Measurements from ENCODE around the gene TECR. TPM values are rescaled to one million over a fixed set of nuclear protein-coding genes. Genes with fewer than 3 reads are reported as not detected.

Gene TECR
- total and polyA plus RNA-seq, 2 of the 13 experiments (the other 11 are each of a cell fraction or from before 2014, with no cell fraction given), result 54.9 to 121 TPM

- no peak for TF ChIP-seq MTF2 (CRISPR knock-in tag; IDR thresholded peaks at IDR 0.05; ENCODE audit: borderline replicate concordance)
- no peak for TF ChIP-seq ZNF160 (CRISPR knock-in tag; IDR thresholded peaks at IDR 0.05)
- no peak for TF ChIP-seq ZNF790 (CRISPR knock-in tag; IDR thresholded peaks at IDR 0.05; ENCODE audit: borderline replicate concordance)
- no peak for TF ChIP-seq SYNCRIP (IDR thresholded peaks at IDR 0.05; ENCODE audit: insufficient read depth, low read depth, low read length)
- TF ChIP-seq MIER2 (CRISPR knock-in tag; IDR thresholded peaks at IDR 0.05), result peak; percentile 33; the same call in 1 of the 2 replicates
- no peak for TF ChIP-seq HOXA5 (CRISPR knock-in tag; IDR thresholded peaks at IDR 0.05)
- TF ChIP-seq, protein P1, sequence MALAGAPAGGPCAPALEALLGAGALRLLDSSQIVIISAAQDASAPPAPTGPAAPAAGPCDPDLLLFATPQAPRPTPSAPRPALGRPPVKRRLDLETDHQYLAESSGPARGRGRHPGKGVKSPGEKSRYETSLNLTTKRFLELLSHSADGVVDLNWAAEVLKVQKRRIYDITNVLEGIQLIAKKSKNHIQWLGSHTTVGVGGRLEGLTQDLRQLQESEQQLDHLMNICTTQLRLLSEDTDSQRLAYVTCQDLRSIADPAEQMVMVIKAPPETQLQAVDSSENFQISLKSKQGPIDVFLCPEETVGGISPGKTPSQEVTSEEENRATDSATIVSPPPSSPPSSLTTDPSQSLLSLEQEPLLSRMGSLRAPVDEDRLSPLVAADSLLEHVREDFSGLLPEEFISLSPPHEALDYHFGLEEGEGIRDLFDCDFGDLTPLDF (CRISPR knock-in tag; IDR thresholded peaks at IDR 0.05), result no peak
- TF ChIP-seq, protein P2, sequence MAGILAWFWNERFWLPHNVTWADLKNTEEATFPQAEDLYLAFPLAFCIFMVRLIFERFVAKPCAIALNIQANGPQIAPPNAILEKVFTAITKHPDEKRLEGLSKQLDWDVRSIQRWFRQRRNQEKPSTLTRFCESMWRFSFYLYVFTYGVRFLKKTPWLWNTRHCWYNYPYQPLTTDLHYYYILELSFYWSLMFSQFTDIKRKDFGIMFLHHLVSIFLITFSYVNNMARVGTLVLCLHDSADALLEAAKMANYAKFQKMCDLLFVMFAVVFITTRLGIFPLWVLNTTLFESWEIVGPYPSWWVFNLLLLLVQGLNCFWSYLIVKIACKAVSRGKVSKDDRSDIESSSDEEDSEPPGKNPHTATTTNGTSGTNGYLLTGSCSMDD (CRISPR knock-in tag; IDR thresholded peaks at IDR 0.05), result no peak
- no peak for TF ChIP-seq ZNF350 (CRISPR knock-in tag; IDR thresholded peaks at IDR 0.05; ENCODE audit: borderline replicate concordance, low read depth)
- no peak for TF ChIP-seq BRCA1 (CRISPR knock-in tag; IDR thresholded peaks at IDR 0.05)
- TF ChIP-seq, protein P3, sequence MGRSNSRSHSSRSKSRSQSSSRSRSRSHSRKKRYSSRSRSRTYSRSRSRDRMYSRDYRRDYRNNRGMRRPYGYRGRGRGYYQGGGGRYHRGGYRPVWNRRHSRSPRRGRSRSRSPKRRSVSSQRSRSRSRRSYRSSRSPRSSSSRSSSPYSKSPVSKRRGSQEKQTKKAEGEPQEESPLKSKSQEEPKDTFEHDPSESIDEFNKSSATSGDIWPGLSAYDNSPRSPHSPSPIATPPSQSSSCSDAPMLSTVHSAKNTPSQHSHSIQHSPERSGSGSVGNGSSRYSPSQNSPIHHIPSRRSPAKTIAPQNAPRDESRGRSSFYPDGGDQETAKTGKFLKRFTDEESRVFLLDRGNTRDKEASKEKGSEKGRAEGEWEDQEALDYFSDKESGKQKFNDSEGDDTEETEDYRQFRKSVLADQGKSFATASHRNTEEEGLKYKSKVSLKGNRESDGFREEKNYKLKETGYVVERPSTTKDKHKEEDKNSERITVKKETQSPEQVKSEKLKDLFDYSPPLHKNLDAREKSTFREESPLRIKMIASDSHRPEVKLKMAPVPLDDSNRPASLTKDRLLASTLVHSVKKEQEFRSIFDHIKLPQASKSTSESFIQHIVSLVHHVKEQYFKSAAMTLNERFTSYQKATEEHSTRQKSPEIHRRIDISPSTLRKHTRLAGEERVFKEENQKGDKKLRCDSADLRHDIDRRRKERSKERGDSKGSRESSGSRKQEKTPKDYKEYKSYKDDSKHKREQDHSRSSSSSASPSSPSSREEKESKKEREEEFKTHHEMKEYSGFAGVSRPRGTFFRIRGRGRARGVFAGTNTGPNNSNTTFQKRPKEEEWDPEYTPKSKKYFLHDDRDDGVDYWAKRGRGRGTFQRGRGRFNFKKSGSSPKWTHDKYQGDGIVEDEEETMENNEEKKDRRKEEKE (IDR thresholded peaks at IDR 0.05), result no peak
- peak; percentile 35; the same call in 1 of the 2 replicates for TF ChIP-seq DMAP1 (CRISPR knock-in tag; IDR thresholded peaks at IDR 0.05)
- TF ChIP-seq ZNF292 (CRISPR knock-in tag; IDR thresholded peaks at IDR 0.05; ENCODE audit: borderline replicate concordance, low read depth), result no peak; the same call in 1 of the 2 replicates
- no peak for TF ChIP-seq SRY (CRISPR knock-in tag; IDR thresholded peaks at IDR 0.05)
- no peak for TF ChIP-seq HDAC6 (IDR thresholded peaks at IDR 0.05; ENCODE audit: low read depth, low read length)
- no peak for TF ChIP-seq ZNF30 (CRISPR knock-in tag; IDR thresholded peaks at IDR 0.05)
- TF ChIP-seq ZNF569 (CRISPR knock-in tag; IDR thresholded peaks at IDR 0.05; ENCODE audit: borderline replicate concordance), result no peak
- TF ChIP-seq, protein P4, sequence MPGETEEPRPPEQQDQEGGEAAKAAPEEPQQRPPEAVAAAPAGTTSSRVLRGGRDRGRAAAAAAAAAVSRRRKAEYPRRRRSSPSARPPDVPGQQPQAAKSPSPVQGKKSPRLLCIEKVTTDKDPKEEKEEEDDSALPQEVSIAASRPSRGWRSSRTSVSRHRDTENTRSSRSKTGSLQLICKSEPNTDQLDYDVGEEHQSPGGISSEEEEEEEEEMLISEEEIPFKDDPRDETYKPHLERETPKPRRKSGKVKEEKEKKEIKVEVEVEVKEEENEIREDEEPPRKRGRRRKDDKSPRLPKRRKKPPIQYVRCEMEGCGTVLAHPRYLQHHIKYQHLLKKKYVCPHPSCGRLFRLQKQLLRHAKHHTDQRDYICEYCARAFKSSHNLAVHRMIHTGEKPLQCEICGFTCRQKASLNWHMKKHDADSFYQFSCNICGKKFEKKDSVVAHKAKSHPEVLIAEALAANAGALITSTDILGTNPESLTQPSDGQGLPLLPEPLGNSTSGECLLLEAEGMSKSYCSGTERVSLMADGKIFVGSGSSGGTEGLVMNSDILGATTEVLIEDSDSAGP (CRISPR knock-in tag; IDR thresholded peaks at IDR 0.05; ENCODE audit: borderline replicate concordance), result peak; percentile 26; the same call in 1 of the 2 replicates
- no peak for TF ChIP-seq ZNF619 (CRISPR knock-in tag; IDR thresholded peaks at IDR 0.05)
- peak; percentile 76 for TF ChIP-seq HDAC2 (CRISPR knock-in tag; IDR thresholded peaks at IDR 0.05)
- peak; percentile 77 for TF ChIP-seq THAP11 (CRISPR knock-in tag; IDR thresholded peaks at IDR 0.05)
- TF ChIP-seq SIX4 (CRISPR knock-in tag; IDR thresholded peaks at IDR 0.05), result peak; percentile 66; the same call in 1 of the 2 replicates
- no peak for TF ChIP-seq SNAI1 (CRISPR knock-in tag; IDR thresholded peaks at IDR 0.05; ENCODE audit: borderline replicate concordance)
- no peak for TF ChIP-seq ZIK1 (CRISPR knock-in tag; IDR thresholded peaks at IDR 0.05; ENCODE audit: borderline replicate concordance, low read depth)
- no peak for TF ChIP-seq HOXA7 (CRISPR knock-in tag; IDR thresholded peaks at IDR 0.05)
- TF ChIP-seq SALL1 (CRISPR knock-in tag; IDR thresholded peaks at IDR 0.05), result peak; percentile 77
These were observed 9.5 kb upstream of the TECR start (continued) for GRCh38 chr19:14519860-14520407.
